Measurements from ENCODE around the gene C2CD3. TPM values are rescaled to one million over a fixed set of nuclear protein-coding genes. Genes with fewer than 3 reads are reported as not detected.

The C2CD3 gene
- total and polyA plus RNA-seq, 8 donors = 22.8 to 34.5 (median 27.5) TPM

DNA sequence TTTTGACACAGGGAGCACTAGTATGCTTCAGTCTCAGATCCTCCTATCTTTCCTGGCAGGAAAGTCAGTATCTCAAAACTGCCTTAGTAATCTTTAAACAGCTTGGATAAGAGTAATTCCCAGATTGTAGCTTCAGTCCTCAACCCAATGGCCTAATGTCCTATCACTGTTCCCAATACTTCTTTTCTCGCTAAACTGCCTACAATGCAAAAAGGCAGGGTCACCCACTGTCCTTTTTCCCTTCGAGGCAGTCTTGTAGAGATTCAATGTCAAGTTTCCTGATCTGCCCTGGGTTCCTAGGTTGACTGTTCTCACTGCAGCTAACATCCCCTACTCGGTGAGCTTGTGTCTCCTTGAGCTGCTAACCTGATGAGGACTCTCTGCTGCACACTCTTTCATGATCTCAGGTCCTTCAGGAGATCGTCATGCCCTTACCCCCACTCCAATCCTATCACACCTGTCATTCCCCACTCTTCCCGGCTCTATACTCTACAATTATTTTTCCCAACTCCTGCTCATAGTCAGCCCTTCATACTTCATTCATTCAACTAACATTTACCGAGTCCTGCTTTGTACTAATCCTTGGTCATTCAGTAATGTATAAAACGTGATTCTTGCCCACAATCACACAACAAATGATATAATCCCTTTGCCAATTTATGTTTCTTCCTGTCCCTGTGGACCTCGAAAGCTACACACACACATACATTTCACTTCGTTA lies 904 bp downstream of the C2CD3 start:
- no peaks in the 10 kb centered on the region for H3K9me3 ChIP-seq
- H3K36me3 ChIP-seq = peaks cover 0 to 35% of the 10 kb centered on the region in 2 donors
- intact Hi-C loops (cut with DNase I) = no loop called here
- H3K27ac ChIP-seq = peak overlapping the region; percentile 81 to 95
- H3K4me1 ChIP-seq = peaks cover 18 to 41% of the 10 kb centered on the region in 2 donors
- peak overlapping the region; percentile 62 to 71 for H3K4me3 ChIP-seq
- DNase-seq (no peak), ATAC-seq (no peak)
- TF ChIP-seq, protein P1, sequence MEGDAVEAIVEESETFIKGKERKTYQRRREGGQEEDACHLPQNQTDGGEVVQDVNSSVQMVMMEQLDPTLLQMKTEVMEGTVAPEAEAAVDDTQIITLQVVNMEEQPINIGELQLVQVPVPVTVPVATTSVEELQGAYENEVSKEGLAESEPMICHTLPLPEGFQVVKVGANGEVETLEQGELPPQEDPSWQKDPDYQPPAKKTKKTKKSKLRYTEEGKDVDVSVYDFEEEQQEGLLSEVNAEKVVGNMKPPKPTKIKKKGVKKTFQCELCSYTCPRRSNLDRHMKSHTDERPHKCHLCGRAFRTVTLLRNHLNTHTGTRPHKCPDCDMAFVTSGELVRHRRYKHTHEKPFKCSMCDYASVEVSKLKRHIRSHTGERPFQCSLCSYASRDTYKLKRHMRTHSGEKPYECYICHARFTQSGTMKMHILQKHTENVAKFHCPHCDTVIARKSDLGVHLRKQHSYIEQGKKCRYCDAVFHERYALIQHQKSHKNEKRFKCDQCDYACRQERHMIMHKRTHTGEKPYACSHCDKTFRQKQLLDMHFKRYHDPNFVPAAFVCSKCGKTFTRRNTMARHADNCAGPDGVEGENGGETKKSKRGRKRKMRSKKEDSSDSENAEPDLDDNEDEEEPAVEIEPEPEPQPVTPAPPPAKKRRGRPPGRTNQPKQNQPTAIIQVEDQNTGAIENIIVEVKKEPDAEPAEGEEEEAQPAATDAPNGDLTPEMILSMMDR (IDR thresholded peaks at IDR 0.05) = no peak
- H3K27me3 ChIP-seq = no peaks in the 10 kb centered on the region

DNA sequence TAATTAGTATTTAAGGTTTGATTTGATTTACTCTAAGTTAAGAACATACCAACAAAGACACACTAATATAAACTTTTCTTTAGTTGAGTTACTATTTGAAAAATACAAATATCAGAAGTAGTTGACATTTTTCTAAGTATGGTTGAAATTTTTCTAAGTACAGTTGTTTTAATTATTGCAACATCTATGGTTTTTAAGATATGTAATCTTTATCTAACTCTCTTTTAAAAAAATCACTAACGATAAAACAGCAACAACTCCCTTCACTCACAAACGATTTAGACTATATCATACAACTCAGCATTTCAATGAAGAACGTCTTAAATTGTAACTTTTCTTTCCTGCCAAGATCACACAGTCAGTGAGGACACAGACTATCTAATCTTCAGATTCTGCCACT lies 2.0 kb downstream of the C2CD3 start:
- no peak for ATAC-seq
- Histone ChIP-seq H3K4me3 (no peak overlapping the region), H3K4me1 (peaks cover 18 to 41% of the 10 kb centered on the region in 2 donors), H3K9me3 (no peaks in the 10 kb centered on the region), H3K36me3 (peaks cover 0 to 45% of the 10 kb centered on the region in 2 donors), H3K27ac (no peak overlapping the region), H3K27me3 (no peaks in the 10 kb centered on the region)
- TF ChIP-seq, protein P1 (IDR thresholded peaks at IDR 0.05) = no peak
- intact Hi-C loops (cut with DNase I) = no loop called here
- no peak for DNase-seq

DNA sequence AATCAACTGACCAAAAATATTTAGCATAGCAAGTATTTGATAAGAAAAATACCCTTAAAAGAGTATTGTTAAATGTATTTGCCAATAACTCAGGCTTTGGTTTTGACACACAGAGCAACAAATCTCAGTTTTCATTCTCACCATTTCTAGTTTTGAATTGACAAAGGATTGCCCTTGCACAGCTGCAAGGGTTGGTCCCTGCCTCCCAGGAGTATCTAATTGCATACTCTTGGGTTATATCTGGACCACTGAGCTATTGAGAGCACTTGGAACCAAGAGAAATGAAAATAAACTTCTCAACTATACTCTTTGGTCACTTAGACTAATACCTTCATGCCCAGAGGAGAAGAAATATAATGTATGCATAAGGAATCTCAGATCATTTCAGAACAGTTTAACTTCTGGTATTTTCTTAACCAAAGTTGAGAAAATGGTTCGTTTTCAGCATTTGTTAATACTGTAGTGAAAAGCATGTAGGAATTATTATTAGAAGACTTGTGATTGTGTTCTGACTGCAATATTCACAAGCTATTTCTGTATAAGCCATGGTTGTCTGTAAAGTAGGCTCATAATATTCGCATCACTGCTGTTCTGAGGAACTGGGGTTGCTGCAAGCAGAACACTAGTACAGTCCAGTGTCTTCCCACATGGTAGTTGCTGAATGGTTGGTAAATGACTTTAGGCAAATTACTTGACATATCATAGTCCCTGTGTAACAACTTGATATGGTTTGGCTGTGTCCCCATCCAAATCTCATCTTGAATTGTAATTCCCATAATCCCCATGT lies 7.9 kb downstream of the C2CD3 start:
- intact Hi-C loops (cut with DNase I) = no loop called here
- H3K36me3 ChIP-seq = peaks cover 0 to 73% of the 10 kb centered on the region in 2 donors
- TF ChIP-seq, protein P1 (IDR thresholded peaks at IDR 0.05) = no peak
- no peak overlapping the region for H3K27ac ChIP-seq
- no peak overlapping the region for H3K4me3 ChIP-seq
- no peaks in the 10 kb centered on the region for H3K4me1 ChIP-seq
- no peak for ATAC-seq
- H3K27me3 ChIP-seq = no peaks in the 10 kb centered on the region
- no peaks in the 10 kb centered on the region for H3K9me3 ChIP-seq
- no peak for DNase-seq

DNA sequence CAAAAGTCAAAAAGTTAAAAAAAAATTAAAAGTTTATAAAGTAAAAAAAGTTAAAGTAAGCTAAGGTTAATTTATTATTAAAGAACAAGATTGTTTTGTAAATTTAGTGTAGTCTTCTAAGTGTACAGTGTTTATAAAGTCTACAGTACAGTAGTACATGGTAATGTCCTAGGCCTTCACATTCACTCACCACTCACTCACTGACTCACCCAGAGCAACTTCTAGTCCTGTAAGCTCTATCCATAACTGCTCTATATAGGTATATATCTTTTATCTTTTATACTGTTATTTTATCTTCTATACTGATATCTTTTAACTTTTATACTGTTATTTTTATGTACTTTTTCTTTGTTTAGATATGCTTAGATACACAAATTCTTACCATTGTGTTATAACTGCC lies 11.2 kb downstream of the C2CD3 start:
- Histone ChIP-seq H3K27me3 (no peaks in the 10 kb centered on the region), H3K9me3 (no peaks in the 10 kb centered on the region), H3K27ac (no peak overlapping the region), H3K36me3 (peaks cover 0 to 59% of the 10 kb centered on the region in 2 donors), H3K4me1 (no peaks in the 10 kb centered on the region), H3K4me3 (no peak overlapping the region)
- intact Hi-C loops (cut with DNase I) = no loop called here
- DNase-seq (no peak), ATAC-seq (no peak)
- TF ChIP-seq, protein P1 (IDR thresholded peaks at IDR 0.05) = no peak

DNA sequence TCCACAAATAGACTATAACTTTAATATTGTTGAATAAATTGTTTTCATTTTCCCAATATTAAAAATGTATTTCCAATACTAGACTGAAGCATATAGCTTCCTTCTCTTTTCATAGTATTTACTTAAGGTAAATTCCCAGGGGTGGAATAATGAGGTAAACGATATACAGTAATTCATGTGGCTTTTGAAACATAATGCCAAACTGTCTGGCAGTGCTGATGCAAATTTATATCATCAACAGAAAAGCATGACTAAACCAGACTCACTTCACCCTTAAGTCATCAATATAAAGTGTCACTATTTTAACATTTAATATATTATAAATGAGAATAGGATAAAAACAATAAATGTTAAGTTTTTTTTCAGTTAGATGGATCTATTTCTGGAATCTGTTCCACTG lies 13.6 kb downstream of the C2CD3 start:
- Histone ChIP-seq H3K4me3 (no peak overlapping the region), H3K27ac (no peak overlapping the region), H3K9me3 (peaks cover 0 to 2% of the 10 kb centered on the region in 2 donors), H3K4me1 (no peaks in the 10 kb centered on the region), H3K27me3 (no peaks in the 10 kb centered on the region), H3K36me3 (peaks cover 0 to 49% of the 10 kb centered on the region in 2 donors)
- intact Hi-C loops (cut with DNase I) = no loop called here
- TF ChIP-seq, protein P1 (IDR thresholded peaks at IDR 0.05) = no peak
- no peak for ATAC-seq
- DNase-seq = no peak

Data from left lung (tissue), 10 donors.